HG02763 (cell line): ENCODE results near the gene FGG.

ENCODE experiments used
- ATAC-seq: cut with Tn5 transposase; IDR thresholded peaks from one replicate; pipeline ENCODE4 v1.9.1; 2021; ENCODE audit warnings: mild to moderate bottlenecking, moderate library complexity; ENCODE audit not compliant: unreplicated experiment

Gene FGG

GRCh38 chr4:154612472-154613414 lies at the start of gene FGG:
Gene FGG, minus strand, starts transcription at chr4:154612656. Its CDS starts 47 bp downstream, at chr4:154612609.
- ATAC-seq = no peak

GRCh38 chr4:154660052-154660451 lies 47.6 kb upstream of the FGG start:
- no peak for ATAC-seq

- no peak for ATAC-seq
These were observed 46.4 kb upstream of the FGG start for GRCh38 chr4:154658680-154659405.

- ATAC-seq = no peak
These were observed 31.0 kb upstream of the FGG start for GRCh38 chr4:154643493-154643892.

- ATAC-seq = no peak
These were observed 30.0 kb upstream of the FGG start for GRCh38 chr4:154642373-154643009.

- ATAC-seq = no peak
These were observed 28.5 kb upstream of the FGG start for GRCh38 chr4:154640999-154641398.

GRCh38 chr4:154634058-154634457 lies 21.6 kb upstream of the FGG start:
- ATAC-seq = no peak

- no peak for ATAC-seq
These were observed 19.4 kb upstream of the FGG start for GRCh38 chr4:154631828-154632227.

GRCh38 chr4:154630324-154630723 lies 17.9 kb upstream of the FGG start:
- no peak for ATAC-seq

GRCh38 chr4:154626793-154627484 lies 14.5 kb upstream of the FGG start:
- ATAC-seq = peak; percentile 97

GRCh38 chr4:154625971-154626370 lies 13.5 kb upstream of the FGG start:
- no peak for ATAC-seq

GRCh38 chr4:154623995-154624394 lies 11.5 kb upstream of the FGG start:
- ATAC-seq = no peak

- no peak for ATAC-seq
These were observed 11.0 kb upstream of the FGG start for GRCh38 chr4:154623436-154623835.

GRCh38 chr4:154622598-154622997 lies 10.1 kb upstream of the FGG start:
- peak; percentile 49 for ATAC-seq

GRCh38 chr4:154620111-154620510 lies 7.7 kb upstream of the FGG start:
- no peak for ATAC-seq

GRCh38 chr4:154618708-154619315 lies 6.4 kb upstream of the FGG start:
- peak; percentile 49 for ATAC-seq

GRCh38 chr4:154617820-154618317 lies 5.4 kb upstream of the FGG start:
- ATAC-seq = no peak

- ATAC-seq = peak; percentile 99
These were observed 4.3 kb upstream of the FGG start for GRCh38 chr4:154616731-154617130.

- ATAC-seq = no peak
These were observed 3.8 kb upstream of the FGG start for GRCh38 chr4:154616287-154616686.

GRCh38 chr4:154615211-154615610 lies 2.8 kb upstream of the FGG start:
- no peak for ATAC-seq
